HG03060 (cell line): ENCODE data around the gene LRRC40.
A peak's percentile ranks its signal among the peaks of the same experiment; 100 is the strongest.
"Not testable (repeated sequence)": the region's sequence is repeated elsewhere in the genome, so short reads cannot be mapped to it uniquely, and the experiment has no call there.

Experiments used
- ATAC-seq: cut with Tn5 transposase; IDR thresholded peaks from one replicate; pipeline ENCODE4 v1.9.1; 2021; ENCODE audit warnings: low read depth, moderate number of reproducible peaks; ENCODE audit not compliant: unreplicated experiment

Gene LRRC40

DNA sequence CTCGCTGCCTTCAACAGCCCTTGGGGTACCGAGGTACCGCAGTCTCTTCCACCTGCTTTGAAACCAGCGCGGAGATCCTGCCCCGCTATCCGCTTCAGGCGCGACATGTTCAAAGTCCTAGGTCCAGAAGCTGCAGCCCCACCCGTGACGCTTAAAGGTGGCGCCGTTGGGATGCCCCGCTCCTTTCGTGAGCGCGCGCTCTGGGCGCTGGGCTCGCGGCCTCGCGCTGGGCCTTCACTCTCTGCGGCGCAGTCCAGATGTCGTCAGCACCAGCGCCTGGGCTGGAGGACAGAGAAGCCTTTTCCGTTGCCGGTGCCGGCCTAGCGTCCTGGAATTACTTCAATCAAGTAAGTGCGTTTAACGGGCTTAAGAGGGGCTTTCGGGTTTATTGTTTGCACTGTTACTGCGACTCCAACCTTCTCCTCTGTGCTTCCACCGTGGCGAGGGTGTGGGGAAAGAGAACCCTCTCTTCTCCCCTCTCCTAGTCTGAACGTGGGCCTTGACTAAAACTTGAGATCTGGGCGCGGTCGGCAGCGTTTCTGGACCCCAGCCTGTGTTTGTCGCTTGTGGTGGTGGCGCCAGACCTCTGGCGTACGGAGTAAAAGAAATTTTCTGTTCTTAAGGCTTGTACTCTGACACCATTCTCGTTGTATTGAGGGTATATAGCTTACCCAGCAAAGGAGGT is at the start of gene LRRC40:
Gene LRRC40, minus strand, starts transcription at position 146 of the 685 bp plus-strand sequence. Its CDS starts 39 bp downstream, at position 107.
- ATAC-seq: peak; percentile 55

GRCh38 chr1:70248729-70249128 is 43.4 kb upstream of the LRRC40 start:
- ATAC-seq: no peak

DNA sequence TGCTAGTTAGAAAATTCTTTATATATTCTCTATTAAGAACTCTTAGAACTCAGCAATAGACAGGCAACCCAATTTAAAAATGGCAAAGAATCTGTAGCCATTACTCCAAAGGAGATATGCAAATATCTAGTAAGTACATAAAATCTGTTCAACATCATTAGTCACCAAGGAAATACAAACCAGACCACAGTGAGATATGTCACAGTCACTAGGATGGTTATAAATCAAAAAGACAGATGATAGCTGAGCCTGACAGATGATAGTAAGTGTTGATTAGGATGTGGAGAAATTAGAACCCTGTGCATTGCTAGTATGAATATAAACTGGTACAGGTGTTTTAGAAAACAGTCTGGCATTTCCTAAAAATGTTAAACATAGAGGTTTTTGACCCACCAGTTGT is 42.4 kb upstream of the LRRC40 start:
- no peak for ATAC-seq

- no peak for ATAC-seq
Measured at GRCh38 chr1:70247122-70247521, 41.7 kb upstream of the LRRC40 start.

DNA sequence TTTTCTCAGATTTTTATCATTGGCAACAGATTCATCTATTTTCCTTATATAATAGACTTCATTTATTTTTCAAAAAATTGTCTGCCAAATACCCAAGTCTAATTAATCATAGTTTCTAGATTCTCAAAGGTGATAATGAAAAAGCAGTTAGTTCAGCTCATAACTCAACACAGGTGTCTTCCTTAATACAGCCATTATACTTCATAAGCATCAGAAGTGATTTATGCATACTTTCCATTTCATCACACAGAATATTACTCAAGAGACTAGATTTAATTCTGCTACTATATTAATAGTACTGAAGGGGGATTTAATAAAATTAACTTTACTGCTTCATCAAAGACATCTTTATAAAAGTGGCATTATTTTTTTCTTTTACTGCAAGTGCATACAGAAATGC is 34.6 kb upstream of the LRRC40 start:
- no peak for ATAC-seq

DNA sequence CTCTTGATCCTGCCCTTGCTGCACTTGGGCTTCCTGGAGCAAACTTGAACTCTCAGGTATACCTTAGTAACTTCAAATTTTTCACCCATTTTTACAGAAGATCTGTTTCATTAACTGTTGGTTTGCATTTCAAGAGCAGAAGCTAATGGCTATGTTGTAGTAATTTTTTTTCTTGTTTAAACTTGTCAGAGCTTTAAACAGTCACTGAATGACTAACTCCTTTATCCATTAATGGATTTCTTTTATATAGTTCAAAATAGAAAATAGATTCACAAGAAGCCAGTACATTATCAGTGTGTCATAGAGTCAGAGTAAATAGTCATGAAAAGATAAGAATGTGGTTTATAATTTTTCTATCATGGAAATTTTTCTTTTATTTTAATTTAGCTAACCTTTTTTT is 29.4 kb upstream of the LRRC40 start:
- no peak for ATAC-seq

- no peak for ATAC-seq
Measured at GRCh38 chr1:70231475-70231874, 26.1 kb upstream of the LRRC40 start.

GRCh38 chr1:70228670-70229069 is 23.3 kb upstream of the LRRC40 start:
- no peak for ATAC-seq

DNA sequence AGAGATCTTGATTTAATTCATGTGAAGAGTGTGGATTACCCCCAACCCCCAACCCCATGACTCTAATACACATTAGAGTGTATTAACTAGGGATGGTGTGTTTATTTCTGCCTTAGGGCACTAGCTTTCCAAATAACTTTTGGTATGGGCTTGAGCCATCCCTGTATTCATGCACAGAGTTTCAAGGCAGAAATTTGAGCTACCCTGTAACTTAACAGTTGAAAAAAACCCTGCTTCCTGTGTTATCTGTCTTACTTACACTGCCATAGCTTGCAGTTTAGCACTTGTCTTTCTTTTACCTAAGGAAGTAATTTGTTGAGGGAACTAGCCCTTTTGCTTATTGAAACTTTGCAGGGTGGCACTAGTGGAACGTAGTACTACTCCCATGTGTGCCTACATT is 22.1 kb upstream of the LRRC40 start:
- ATAC-seq: no peak

DNA sequence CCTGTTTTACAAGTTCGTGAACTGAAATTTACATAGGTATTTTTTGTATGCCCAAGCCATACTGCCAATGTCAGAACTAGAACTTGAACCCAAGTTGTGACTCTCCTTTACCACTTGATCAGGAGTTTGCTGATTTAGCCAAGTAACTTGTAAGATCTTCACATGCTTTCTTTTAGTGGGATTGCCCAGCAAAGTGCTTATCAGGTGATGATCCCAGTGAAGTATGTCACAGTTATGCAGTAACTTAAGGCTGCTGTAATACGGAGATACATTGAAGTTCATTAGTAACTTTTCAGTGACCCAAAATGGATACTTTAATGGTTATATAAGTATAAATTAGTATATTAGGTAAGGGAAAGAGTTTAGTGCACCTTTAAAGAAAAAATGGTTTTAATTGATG is 19.6 kb upstream of the LRRC40 start:
- no peak for ATAC-seq

DNA sequence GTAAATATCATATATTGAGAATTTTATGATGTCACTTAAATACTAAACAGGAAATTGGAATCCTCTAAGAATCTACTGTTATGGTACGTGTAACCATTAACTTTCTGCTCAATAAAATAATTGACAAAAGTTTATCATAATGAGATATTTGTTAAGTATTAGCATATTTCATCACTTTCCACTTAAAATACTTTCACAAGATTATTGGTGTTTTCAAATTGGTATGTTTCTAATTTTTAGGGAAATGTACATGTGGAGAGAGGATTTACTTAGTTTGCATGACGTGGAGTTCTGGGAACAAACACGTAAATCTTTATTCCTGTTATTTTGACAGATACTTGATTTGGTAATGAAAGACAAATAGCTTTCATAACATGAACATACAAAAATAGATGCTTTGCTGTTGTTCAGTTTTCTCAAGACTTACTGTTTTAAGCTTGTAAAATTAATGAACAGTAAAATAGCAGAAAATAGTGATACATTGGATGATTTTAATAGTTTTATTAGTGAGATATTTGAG is 17.4 kb upstream of the LRRC40 start:
- no peak for ATAC-seq

GRCh38 chr1:70221238-70222121 is 16.1 kb upstream of the LRRC40 start, which contains the start of gene SRSF11:
TSS of gene SRSF11 (plus strand) at chr1:70221380. CDS start at chr1:70221637, 257 bp downstream.
- ATAC-seq: peak; percentile 76

- ATAC-seq: peak; percentile 3
Measured at GRCh38 chr1:70220517-70221237, 15.3 kb upstream of the LRRC40 start.

DNA sequence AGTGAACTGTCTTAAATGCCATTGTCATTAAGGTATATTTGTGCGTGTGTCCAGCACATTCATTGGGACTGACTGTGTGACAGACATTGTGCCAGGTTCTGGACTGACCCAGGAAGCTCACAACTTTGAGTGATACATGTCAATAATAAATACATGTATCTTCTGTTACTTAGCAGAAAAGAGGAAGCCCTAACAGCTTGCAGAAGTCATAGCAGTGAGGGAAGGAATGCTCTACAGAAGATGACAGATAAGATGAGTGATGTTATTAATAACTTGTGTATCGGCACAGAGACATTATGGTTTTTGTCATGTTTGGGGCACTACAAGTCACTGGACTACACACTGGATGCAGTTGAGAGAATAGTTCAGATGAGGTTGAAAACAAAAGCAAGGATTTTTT is 14.6 kb upstream of the LRRC40 start:
- no peak for ATAC-seq

GRCh38 chr1:70211541-70211940 is 6.2 kb upstream of the LRRC40 start:
- ATAC-seq: no peak

DNA sequence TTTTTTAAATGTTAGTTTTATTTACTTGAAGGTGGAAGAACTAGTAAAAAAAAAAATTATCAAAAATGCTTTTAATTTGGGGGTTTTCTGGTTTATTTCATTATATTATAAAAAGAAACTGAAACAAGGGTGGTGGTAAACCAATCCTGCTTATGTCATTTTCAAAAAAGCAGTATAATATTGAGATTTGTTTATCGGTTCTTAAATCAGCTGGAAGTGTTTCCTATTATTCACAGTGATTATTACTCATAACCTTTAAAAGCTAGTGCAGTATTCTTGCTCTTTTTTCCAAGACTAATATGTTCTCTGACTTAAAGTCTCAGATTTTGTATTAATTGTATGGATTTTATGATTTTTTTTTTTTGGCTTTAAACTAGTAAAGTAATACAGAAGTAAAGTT is 5.4 kb upstream of the LRRC40 start:
- no peak for ATAC-seq

GRCh38 chr1:70208292-70208691 is 2.9 kb upstream of the LRRC40 start:
- ATAC-seq: no peak

- ATAC-seq: no peak
Measured at GRCh38 chr1:70207492-70207891, 2.1 kb upstream of the LRRC40 start.

- ATAC-seq: not testable (repeated sequence)
Measured at GRCh38 chr1:70206833-70207232, 1.5 kb upstream of the LRRC40 start.

DNA sequence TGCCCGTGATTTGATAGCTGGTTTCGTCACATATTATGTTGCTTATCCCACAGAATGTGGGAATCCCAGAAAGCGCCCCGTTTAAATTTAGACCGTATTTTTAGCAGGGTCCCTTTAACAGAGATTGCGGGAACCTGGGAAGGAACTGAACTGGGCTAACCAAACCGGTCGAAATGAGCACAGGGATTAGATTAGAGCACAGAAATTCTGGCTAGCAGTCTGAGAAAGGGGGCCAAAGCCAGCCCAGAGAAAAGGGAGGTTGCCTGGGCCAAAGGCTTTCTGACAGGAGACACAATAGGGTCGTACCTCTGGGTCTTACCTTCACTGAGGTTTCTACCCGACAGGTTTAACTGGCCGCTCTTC is 327 bp downstream of the LRRC40 start:
- no peak for ATAC-seq

- no peak for ATAC-seq
Measured at GRCh38 chr1:70204600-70204999, 779 bp downstream of the LRRC40 start.
